ENCODE data around the gene CYP4Z1.
"Not testable (repeated sequence)": the region's sequence is repeated elsewhere in the genome, so short reads cannot be mapped to it uniquely, and the experiment has no call there.

The CYP4Z1 gene

DNA sequence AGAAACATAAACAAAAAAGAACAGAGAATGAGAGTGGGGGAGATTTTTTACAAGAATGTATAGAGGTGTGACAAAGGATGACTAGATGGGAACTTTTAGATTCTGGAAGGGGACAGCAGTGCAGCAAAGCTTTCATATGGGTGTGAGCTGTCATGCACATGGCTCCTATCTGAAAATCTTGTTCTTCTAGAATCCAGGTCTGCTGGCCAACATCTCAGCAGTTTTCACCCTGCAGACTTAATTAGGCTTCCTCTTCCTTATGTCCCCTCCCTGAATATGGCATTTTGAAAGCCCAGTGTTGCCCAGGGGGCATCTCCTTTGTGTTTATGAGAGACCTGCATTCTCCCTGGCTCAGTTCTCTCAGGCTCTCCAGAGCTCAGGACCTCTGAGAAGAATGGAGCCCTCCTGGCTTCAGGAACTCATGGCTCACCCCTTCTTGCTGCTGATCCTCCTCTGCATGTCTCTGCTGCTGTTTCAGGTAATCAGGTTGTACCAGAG lies at the start of gene CYP4Z1:
TSS of gene CYP4Z1 (plus strand) at position 135 of the 498 bp plus-strand sequence. CDS start at position 395, 260 bp downstream.
- DNase-seq (ENCODE audit: low read depth in 4 of 4, low spot score in 1 of 4), result no peak

GRCh38 chr1:47021070-47021469 lies 46.0 kb upstream of the CYP4Z1 start:
- no peak for DNase-seq (ENCODE audit: low read depth in 4 of 4, low spot score in 1 of 4)

DNA sequence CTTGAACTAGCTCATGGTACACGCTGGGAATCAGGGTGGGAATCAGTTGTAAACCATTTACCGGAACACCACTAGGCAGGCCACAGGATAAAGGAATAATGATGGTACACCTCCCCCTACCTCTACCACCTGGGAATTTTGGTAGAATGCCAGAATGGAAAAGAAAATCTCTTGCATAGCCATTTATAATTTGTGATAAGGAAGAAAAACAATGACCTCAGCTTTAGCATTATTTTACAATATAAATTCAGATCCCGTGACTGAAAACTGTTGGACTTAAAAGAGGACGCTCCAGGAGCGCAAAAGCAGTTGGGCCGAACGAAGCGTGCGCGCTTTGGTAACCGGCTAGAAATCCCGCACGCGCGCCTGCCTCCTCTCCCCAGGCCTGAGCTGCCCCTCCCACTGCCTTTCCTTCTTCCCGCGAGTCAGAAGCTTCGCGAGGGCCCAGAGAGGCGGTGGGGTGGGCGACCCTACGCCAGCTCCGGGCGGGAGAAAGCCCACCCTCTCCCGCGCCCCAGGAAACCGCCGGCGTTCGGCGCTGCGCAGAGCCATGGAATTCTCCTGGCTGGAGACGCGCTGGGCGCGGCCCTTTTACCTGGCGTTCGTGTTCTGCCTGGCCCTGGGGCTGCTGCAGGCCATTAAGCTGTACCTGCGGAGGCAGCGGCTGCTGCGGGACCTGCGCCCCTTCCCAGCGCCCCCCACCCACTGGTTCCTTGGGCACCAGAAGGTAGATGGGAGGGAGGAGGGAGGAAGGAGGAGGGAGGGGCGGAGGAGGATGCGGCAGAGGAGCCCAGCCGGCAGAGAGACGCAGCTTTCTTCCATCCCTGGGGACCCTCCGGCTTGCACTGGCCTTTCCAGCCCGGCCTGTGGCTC lies 43.5 kb upstream of the CYP4Z1 start, which contains the start of gene CYP4X1:
TSS of gene CYP4X1 (plus strand) at position 402 of the 873 bp plus-strand sequence. CDS start at position 551, 149 bp downstream.
- no peak for DNase-seq (ENCODE audit: low read depth in 4 of 4, low spot score in 1 of 4)

DNA sequence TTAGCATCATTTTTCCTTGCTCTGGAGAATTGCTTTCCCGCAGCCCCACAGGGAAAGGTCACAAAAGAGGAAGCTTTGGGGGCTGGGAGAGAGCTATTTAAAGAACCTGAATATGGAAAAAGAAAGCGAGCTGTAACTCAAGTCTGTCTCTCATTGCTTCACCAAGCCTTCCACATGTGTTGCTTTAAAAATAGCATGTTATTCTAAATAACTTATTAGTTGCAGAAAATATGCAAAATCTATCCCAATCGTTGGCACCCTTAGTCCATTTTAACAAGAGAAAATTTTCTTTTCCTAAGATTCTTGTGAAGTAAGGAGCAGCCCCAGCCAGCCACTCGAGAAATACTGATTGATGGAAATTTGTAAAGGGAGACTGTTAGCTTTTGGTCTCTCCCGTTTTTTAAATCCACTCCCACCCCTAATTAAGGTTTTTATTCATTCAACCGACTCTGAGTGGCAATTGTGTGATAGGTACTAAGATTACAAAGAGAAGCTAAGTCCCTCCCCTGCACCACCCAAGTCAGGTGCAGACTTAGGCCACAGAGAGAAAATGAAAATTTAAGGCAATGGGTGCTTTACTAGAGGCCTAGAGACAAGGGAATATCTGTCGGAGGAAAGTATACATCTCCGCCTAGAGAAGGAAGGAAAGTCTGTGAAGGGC lies 42.8 kb upstream of the CYP4Z1 start:
- DNase-seq (ENCODE audit: low read depth in 4 of 4, low spot score in 1 of 4), result no peak

- DNase-seq (ENCODE audit: low read depth in 4 of 4, low spot score in 1 of 4), result no peak
These were observed 36.7 kb upstream of the CYP4Z1 start for GRCh38 chr1:47030170-47030805.

DNA sequence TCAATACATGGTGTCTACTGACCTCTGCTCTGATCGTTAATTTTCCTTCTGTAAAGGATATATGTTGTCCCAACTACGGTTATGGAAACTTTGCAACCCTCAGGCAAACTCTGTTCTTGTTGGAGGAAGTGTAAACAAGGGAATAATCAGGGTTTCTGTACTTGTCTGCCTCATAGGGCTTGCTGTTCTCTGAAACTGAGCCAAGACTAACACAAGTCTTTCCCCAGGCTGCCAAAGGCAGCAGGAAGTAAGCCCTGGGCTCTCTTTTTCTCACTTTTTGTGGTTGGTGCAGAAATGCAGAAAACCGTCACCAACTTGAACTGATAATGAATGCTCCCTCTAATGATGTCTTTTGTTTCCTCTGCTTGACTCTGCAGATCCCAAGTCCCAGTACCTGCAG lies 36.0 kb upstream of the CYP4Z1 start:
- no peak for DNase-seq (ENCODE audit: low read depth in 4 of 4, low spot score in 1 of 4)

DNA sequence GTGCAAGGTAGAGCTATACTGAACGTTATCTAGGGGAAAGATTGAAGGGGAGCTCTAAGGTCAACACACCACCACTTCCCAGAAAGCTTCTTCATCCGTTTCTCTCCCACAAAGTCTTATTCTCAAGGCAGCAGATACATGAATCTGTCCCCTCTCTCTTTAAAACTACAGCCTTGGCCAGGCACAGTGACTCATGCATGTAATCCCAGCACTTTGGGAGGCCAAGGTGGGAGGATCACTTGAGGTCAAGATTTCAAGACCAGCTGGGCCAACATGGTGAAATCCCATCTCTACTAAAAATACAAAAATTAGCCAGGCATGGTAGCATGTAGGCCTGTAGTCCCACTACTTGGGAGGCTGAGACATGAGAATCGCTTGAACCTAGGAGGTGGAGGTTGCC lies 35.4 kb upstream of the CYP4Z1 start:
- no peak for DNase-seq (ENCODE audit: low read depth in 4 of 4, low spot score in 1 of 4)

GRCh38 chr1:47036764-47037163 lies 30.3 kb upstream of the CYP4Z1 start:
- DNase-seq (ENCODE audit: low read depth in 4 of 4, low spot score in 1 of 4), result no peak

GRCh38 chr1:47059376-47059775 lies 7.7 kb upstream of the CYP4Z1 start:
- no peak for DNase-seq (ENCODE audit: low read depth in 4 of 4, low spot score in 1 of 4)

DNA sequence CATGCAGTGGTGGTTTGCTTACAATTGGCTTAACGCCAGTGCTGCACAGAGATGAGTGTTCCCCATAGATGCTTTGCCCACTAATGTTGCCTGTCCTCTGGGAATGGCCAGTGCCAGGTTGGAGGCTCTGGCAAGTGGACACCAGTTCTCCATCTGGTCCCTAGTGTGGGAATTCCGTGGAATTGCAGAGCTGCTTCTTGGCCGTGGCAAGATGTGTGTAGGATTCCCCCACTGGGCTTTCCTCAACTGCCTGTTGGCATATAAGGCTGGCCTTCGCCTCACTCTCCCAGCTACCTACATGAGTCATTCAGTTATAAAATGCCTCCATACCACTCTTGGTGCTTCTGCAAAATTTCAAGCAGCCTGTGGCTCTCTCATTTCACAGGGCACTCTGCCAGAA lies 2.0 kb downstream of the CYP4Z1 start:
- DNase-seq (ENCODE audit: low read depth in 4 of 4, low spot score in 1 of 4), result not testable (repeated sequence)

GRCh38 chr1:47069509-47069908 lies 2.5 kb downstream of the CYP4Z1 start:
- not testable (repeated sequence) for DNase-seq (ENCODE audit: low read depth in 4 of 4, low spot score in 1 of 4)

- DNase-seq (ENCODE audit: low read depth in 4 of 4, low spot score in 1 of 4), result peak in 3 of 4 experiments; percentile 3 to 12 (median 11)
These were observed 22.3 kb downstream of the CYP4Z1 start for GRCh38 chr1:47089356-47089755.

DNA sequence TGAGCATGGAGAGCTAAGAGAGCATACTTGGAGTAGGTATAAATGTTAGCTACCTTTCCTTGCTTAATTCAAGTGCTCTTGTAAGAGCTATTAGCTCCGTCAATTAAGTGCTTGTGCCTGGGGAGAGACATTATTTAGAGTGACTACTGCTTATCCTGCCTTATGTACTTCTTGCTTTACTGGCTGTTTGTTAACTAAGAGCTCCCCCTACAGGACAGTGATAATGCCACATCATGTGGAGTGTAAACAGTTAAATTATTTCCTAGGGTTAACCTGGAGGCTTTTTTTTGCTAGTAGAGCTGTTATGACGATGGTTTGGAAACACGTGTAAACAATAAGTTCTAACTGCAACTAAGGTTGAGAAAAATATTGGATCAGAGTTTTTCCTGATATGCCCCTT lies 24.4 kb downstream of the CYP4Z1 start:
- not testable (repeated sequence) for DNase-seq (ENCODE audit: low read depth in 4 of 4, low spot score in 1 of 4)

- DNase-seq (ENCODE audit: low read depth in 4 of 4, low spot score in 1 of 4), result no peak
These were observed 37.8 kb downstream of the CYP4Z1 start for GRCh38 chr1:47104816-47105215.

DNA sequence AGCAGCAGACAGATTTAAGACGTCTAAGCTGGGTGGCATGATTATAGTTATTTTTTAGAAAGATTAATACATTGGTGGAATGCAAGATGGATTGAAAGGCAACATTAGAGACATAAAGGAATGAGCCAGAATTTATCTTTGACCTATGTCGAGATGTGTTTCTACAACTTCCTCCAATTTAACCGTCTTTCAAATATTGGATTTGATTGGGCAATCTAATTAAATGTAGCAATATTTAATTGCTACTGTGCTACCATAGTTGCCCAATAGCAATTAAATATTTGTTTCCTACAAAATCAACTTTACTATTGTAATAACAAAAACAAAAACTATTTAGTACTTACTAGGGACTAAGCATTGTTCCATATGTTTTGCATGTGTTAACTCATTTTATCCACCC lies 39.8 kb downstream of the CYP4Z1 start:
- no peak for DNase-seq (ENCODE audit: low read depth in 4 of 4, low spot score in 1 of 4)

DNA sequence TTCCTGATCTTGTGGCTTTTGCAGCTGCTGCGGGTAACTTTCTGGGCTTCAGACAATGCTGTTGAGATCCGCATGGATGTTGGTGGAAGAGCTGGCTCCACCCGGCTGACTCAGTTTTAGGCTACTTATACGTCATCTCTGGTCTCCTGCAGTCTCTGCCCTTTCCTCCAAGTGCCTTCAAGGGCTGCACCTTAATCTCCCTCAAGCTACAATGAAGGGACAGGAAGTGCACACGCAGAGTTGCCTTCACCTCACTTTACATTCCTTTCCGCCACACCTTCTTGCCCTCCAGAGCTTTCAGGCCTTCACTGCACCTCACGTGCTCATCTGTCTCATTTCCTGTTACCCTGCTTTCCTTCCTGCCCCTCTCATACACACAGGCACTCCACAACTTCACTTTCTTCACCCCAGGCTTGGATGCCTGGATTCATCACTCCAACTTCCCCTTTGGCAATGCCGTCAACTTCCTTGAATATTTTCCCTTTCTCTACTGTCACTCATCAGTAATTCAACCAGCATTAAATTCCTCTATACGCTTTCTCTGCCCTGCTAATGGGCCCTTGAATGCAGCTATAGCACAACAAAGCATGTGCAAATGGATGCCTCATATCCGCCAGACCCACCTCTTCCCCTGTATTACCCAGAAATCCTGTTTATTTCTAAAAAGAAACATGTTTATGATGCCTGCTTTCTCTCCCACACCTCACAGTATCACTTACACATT lies 41.0 kb downstream of the CYP4Z1 start:
- not testable (repeated sequence) for DNase-seq (ENCODE audit: low read depth in 4 of 4, low spot score in 1 of 4)

DNA sequence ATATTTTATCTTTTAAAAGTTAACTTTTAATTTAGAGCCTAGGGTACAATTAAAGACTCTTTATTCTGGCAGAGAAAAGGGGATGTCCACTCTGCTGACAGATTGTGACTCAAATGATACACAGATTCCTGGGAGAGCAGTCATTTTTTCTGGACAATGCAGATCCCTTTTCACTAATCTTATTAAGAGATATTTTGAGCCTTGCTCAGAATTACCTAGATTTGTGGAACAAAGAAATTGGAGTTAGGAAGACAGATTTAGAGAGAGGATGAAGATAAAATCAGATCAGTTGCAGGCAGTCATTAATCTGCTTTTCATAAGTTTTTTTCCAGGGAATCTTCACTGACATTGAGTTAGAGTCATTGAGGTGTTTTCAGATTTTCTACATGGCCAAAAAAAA lies 42.5 kb downstream of the CYP4Z1 start:
- DNase-seq (ENCODE audit: low read depth in 4 of 4, low spot score in 1 of 4), result not testable (repeated sequence)

DNA sequence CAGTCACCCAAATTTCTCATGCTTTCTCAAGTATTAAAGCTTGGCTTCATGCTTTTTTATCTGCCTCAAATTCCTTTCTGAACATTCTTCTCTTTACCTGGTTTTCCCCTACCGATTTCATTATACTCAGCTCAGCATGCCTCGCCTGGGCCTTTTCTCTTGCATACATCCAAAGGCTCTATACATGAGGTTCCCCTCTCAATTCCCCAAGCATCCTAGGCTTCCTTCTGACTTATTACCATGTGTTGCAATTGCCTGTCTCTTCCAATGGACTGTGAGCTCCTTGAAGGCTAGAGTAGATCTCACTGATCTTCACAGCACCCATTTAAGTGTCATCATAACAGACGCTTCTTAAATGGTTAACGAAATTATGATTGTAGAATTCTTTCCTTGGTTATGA lies 46.1 kb downstream of the CYP4Z1 start:
- DNase-seq (ENCODE audit: low read depth in 4 of 4, low spot score in 1 of 4), result no peak

DNA sequence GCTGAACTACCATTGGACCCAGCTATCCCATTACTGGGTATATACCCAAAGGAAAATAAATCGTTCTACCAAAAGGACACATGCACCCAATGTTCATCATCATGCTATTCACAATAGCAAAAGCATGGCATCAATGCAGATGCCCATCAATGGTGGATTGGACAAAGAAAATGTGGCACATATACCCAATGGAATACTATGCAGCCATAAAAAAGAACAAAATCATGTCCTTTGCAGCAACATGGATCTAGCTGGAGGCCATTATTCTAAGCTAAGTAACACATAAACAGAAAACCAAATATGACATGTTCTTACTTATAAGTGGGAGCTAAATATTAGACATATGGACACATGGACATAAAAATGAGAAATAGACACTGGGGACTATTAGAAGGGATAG lies 54.0 kb downstream of the CYP4Z1 start:
- DNase-seq (ENCODE audit: low read depth in 4 of 4, low spot score in 1 of 4), result not testable (repeated sequence)

GRCh38 chr1:47124834-47125233 lies 57.8 kb downstream of the CYP4Z1 start:
- DNase-seq (ENCODE audit: low read depth in 4 of 4, low spot score in 1 of 4), result not testable (repeated sequence)

- DNase-seq (ENCODE audit: low read depth in 4 of 4, low spot score in 1 of 4), result not testable (repeated sequence)
These were observed 60.0 kb downstream of the CYP4Z1 start for GRCh38 chr1:47126997-47127396.
